SK-N-SH treated with all-trans-retinoic acid at 6 μM for 48 hours (cell line): Measurements from ENCODE around the gene PET100.

Source experiments
- BACH2 ChIP-seq: fragments of 250-450 bp; sonication (Bioruptor Pico); IDR thresholded peaks from 2 replicates; pipeline ENCODE4 v1.9.0; 2021; ENCODE audit warnings: mild to moderate bottlenecking, borderline replicate concordance
- CSDC2 ChIP-seq: fragments of 250-450 bp; sonication (Bioruptor Pico); IDR thresholded peaks from 2 replicates; pipeline ENCODE4 v1.5.0; 2020; ENCODE audit warnings: mild to moderate bottlenecking, moderate library complexity
- OSR1 ChIP-seq: fragments of 250-450 bp; sonication (Bioruptor Pico); IDR thresholded peaks from 2 replicates; pipeline ENCODE4 v1.8.0; 2022; ENCODE audit warnings: moderate library complexity, mild to moderate bottlenecking, inconsistent platforms
- SNAI2 ChIP-seq: fragments of 250-450 bp; sonication (Bioruptor Pico); IDR thresholded peaks from 2 replicates; pipeline ENCODE4 v1.5.0; 2020; ENCODE audit warnings: mild to moderate bottlenecking, moderate library complexity
- ZFP3 ChIP-seq: fragments of 250-450 bp; sonication (Bioruptor Pico); IDR thresholded peaks from 2 replicates; pipeline ENCODE4 v1.5.0; 2020; ENCODE audit warnings: mild to moderate bottlenecking, moderate library complexity
- TF ChIP-seq, protein P1 (sequence below): fragments of 250-450 bp; sonication (Bioruptor Pico); IDR thresholded peaks from 2 replicates; pipeline ENCODE4 v1.5.1; 2020; ENCODE audit warnings: low read depth, mild to moderate bottlenecking, moderate library complexity

DNA sequence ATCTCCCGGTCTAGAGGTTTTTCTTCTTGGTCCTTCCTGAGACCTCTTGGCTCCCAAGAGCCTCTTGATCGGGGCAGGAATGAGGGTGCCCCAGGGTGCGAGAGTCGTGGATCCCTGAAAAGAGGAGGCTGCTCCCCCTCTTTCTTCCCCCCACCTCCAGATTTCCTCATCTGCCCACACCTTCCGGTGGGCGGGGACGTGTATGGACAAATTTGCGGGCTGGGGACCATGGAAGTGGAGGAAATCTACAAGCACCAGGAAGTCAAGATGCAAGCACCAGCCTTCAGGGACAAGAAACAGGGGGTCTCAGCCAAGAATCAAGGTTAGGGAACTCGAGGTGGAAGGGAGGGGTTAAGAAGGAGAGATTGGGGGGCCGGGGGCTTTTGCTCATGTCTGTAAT, 47.3 kb downstream of the PET100 start, which contains the start of gene MCEMP1:
- TF ChIP-seq SNAI2 (CRISPR knock-in tag) = no peak
- TF ChIP-seq ZFP3 (CRISPR knock-in tag) = no peak
- TF ChIP-seq OSR1 (CRISPR knock-in tag) = no peak
- no peak for TF ChIP-seq CSDC2 (CRISPR knock-in tag)
- TF ChIP-seq BACH2 = no peak
- TF ChIP-seq, protein P1, sequence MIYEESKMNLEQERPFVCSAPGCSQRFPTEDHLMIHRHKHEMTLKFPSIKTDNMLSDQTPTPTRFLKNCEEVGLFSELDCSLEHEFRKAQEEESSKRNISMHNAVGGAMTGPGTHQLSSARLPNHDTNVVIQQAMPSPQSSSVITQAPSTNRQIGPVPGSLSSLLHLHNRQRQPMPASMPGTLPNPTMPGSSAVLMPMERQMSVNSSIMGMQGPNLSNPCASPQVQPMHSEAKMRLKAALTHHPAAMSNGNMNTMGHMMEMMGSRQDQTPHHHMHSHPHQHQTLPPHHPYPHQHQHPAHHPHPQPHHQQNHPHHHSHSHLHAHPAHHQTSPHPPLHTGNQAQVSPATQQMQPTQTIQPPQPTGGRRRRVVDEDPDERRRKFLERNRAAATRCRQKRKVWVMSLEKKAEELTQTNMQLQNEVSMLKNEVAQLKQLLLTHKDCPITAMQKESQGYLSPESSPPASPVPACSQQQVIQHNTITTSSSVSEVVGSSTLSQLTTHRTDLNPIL (CRISPR knock-in tag) = no peak
